ENCODE results near the gene ESR1.
"Not testable (repeated sequence)": the region's sequence is repeated elsewhere in the genome, so short reads cannot be mapped to it uniquely, and the experiment has no call there.

ESR1 gene

DNA sequence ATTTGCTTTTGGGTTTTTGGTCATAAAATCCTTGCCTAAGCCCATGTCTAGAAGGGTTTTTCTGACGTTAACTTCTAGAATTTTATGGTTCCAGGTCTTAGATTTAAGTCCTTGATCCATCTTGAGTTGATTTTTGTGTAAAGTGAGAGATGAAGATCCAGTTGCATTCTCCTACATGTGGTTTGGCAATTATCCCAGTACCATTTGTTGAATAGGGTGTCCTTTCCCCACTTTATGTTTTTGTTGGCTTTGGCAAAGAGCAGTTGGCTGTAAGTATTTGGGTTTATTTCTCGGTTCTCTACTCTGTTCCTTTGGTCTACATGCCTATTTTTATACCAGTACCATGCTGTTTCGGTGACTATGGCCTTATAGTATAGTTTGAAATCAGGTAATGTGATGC lies 86.9 kb downstream of the ESR1 start:
- DNase-seq (ENCODE audit: low spot score), result not testable (repeated sequence)

DNA sequence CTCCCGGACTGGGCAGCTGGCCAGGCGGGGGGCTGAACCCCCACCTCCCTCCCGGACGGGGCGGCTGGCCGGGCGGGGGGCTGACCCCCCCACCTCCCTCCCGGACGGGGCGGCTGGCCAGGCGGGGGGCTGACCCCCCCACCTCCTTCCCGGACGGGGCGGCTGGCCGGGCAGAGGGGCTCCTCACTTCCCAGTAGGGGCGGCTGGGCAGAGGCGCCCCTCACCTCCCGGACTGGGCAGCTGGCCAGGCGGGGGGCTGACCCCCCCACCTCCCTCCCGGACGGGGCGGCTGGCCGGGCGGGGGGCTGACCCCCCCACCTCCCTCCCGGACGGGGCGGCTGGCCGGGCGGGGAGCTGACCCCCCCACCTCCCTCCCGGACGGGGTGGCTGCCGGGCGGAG lies 91.7 kb downstream of the ESR1 start:
- DNase-seq (ENCODE audit: low spot score), result not testable (repeated sequence)

DNA sequence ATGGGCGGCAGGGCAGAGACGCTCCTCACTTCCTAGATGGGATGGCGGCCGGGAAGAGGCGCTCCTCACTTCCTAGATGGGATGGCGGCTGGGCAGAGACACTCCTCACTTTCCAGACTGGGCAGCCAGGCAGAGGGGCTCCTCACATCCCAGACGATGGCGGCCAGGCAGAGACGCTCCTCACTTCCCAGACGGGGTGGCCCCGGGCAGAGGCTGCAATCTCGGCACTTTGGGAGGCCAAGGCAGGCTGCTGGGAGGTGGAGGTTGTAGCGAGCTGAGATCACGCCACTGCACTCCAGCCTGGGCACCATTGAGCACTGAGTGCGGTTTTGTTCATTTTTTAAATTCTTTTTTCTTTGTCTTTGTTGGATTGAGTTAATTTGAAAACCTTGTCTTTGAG lies 92.3 kb downstream of the ESR1 start:
- DNase-seq (ENCODE audit: low spot score), result not testable (repeated sequence)

DNA sequence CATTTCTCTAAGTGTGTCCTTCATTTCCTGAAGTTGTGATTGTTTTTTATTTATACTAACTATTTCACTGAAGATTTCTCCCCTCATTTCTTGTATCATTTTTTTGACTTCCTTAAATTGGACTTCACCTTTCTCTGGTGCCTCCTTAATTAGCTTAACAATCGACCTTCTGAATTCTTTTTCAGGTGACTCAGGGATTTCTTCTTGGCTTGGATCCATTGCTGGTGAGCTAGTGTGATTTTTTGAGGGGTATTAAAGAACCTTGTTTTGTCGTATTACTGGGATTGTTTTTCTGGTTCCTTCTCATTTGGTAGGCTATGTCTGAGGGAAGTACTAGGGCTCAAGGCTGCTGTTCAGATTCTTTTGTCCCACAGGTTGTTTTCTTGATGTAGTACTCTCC lies 92.8 kb downstream of the ESR1 start:
- no peak for DNase-seq (ENCODE audit: low spot score)

DNA sequence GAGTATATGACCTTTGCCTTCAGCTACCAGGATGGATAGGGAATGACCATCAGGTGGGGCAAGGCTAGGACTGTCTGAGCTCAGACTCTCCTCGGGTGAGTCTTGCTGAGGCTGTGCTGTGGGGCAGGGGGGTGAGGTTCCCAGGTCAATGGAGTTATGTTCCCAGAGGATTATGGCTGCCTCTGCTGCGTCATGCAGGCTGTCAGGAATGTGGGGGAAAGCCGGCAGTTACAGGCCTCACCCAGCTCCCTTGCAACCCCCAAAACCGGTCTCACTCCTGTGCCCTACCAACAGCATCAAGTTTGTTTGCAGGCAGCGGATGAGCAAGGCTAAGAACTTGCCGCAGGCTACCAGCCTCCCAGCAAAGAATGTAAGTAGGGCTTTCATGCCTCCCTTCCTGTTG lies 93.5 kb downstream of the ESR1 start:
- no peak for DNase-seq (ENCODE audit: low spot score)

DNA sequence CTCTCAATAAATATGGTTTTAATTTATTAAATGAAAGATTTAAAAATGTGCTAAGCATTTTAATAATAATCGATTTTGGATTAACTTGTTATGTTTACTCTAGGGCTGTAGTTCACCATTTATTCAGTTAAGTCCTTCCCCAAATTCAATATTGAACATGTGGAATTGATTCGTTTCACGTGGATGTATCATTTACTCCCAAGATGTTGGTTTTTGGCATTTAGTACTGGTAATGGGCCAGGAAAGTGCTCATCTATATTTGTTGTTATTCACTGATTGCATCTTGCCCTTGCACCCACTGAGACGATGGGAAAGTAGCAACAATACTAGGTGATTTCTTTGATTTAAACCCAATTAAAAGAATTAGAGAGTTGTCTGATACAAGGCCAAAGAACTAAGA lies 97.1 kb downstream of the ESR1 start:
- DNase-seq (ENCODE audit: low spot score), result no peak

DNA sequence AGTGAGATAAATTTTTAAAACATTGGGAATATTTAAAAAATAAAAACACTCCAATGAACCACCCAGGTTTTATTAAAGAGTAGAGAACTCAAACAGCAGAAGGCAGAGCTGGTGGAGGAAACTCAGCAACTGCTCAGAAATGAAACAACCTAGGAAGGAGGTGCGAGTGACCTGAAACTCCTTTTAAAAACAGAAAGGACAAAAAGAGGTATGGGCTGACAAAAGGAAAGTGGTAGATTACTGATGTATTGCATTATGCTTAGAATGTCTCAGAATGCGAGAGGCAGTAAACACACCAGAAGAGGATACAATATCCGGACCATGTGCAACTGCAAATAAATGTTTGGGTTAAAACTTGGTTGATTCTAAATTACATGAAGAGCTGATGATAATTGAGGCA lies 97.6 kb downstream of the ESR1 start:
- DNase-seq (ENCODE audit: low spot score), result no peak

DNA sequence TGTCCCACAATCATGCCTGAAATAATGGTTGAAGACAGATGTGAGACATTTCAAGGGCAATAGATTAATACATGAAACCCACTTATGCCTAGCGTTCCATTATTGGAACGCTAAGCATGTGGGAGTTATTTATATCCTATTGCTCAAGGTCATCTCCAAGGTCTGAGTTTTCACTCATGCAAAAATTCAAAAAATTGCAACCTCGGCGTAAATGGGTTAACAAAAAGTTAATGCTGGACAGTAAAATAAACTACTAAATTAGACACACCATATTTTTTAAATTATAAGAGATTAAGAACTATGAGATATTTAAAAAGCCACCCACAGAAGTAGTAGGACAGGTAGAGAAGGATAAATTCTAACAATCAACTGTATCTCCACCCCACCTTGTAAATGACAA lies 98.4 kb downstream of the ESR1 start:
- no peak for DNase-seq (ENCODE audit: low spot score)

DNA sequence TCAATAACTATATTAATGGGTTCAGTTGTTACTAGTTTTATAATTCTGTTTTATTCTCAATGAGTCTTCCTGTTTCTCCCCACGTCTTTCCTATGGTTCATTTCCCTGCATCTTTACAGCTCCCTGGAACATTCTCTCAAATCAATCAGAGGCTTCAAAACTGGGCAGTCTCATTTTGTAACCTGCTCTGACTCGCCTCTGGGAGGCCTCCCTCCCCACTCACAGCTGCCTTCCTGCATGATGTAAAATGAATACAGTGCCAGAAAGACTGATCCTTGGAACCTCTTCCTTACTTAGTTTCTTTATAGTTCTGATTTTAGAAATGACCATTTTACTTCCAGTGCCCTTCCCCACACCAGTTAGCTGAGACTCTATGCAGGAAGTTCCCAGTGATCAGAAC lies 103.9 kb downstream of the ESR1 start:
- no peak for DNase-seq (ENCODE audit: low spot score)

DNA sequence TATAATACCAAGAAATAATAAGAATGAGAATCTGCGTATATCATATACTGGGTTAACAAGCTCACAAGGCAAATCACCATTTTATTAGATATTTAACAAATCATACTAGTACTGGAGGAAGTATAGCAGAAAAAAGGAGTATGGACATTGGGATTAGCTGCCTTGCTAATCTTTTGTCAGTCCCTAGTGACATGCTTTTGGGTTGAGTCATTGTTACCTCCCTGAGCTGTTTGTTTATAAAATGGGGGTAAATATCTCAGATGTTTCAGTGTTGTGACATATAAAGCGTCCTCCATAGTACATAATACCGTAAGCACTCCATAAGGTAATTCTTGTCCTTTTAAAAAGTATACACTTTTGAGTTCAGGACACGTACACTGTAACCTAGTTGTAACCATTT lies 107.0 kb downstream of the ESR1 start:
- DNase-seq (ENCODE audit: low spot score), result no peak

DNA sequence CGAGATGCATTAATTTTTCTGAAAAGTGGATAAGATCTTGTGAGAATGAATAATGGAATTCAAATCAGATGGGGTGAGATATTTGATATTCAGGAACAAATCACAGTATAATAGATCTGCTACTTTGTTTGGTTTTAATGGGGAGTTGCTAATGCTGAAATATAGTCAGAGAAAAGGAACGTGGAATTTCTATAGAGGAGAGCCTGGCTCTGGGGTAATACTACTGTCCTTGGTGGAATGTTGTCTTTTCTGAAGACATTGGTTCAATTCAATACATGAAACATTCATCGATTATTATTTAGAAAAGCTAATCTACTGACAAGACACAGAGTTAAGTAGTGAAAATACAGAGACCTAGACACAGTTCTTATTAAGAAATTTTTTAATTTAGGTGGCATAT lies 108.6 kb downstream of the ESR1 start:
- no peak for DNase-seq (ENCODE audit: low spot score)

DNA sequence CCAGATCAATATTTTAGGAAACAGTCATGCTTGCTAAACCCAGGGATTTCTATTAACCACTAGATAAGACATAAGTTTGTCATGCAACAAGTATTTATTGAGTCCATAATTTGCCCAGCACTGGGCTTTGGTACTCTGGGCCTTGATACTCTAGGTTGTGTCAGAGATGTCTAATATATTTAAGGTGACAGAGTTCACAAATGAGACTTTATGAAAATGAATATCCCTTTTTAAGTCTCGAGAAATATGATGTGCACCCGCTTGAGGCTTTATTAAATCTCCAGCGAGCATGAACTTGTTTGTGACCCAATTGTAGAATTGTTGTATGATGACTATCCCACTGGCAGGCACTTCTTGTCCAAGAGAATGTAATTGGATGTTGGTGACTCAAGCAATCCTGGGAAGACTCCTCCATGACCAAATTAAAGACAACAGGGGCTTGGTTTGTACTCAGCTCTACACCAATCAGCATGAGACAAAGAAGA lies 109.2 kb downstream of the ESR1 start:
- DNase-seq (ENCODE audit: low spot score), result no peak

DNA sequence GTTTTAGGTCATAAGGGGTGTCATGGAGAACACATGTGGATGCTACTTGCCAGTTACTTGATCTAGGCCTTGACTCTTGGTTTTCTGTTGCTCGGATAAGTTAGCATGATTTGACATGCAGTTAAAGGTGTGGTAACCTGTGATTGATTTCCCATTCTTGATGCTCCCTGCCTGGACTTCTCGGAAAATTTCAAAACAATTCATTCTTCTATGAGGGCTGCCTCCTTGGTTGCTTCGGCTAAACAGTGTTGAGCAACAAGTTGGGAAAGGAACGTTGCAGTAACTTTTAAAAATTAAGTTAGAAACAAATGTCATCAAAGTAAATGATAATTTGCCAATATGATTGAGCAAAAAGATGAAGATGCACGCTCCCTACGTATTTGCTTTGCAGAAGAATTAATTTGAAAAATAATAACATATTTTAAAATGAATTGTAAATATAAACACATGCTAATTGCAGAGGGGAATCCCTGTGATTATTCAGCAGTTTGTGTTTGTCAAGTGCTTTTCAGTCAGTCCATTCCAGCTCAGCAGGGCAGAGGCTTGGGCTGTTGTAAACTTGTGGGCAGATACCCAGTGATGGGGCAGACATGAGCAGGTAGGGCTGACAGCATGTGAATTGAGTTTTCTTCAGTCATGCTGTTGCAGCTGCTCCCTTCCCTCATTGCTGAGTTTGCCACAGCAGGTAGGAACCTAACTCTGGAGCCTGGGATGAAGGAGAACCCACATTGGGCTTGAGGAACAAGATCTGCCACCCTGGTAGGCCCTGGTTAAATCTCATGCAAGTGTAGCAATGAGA lies 110.2 kb downstream of the ESR1 start:
- no peak for DNase-seq (ENCODE audit: low spot score)

DNA sequence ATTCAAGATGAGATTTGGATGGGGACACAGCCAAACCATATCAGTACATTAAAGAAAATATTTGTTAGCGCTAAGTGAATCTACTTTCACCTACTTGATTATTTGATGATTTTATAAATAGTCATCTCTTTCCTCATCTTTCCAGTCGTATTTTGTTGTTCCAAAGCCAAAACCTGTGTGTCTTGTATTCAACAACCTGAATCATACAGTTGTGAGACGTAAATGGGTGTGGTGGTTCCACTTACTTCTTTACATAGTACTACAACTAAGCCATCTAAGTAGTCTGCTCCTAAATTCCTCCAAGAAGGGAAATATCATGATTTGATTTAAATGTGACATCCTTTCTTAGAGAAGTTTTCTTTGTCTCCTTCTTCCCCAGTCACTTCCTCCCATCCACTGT lies 132.8 kb downstream of the ESR1 start:
- no peak for DNase-seq (ENCODE audit: low spot score)

DNA sequence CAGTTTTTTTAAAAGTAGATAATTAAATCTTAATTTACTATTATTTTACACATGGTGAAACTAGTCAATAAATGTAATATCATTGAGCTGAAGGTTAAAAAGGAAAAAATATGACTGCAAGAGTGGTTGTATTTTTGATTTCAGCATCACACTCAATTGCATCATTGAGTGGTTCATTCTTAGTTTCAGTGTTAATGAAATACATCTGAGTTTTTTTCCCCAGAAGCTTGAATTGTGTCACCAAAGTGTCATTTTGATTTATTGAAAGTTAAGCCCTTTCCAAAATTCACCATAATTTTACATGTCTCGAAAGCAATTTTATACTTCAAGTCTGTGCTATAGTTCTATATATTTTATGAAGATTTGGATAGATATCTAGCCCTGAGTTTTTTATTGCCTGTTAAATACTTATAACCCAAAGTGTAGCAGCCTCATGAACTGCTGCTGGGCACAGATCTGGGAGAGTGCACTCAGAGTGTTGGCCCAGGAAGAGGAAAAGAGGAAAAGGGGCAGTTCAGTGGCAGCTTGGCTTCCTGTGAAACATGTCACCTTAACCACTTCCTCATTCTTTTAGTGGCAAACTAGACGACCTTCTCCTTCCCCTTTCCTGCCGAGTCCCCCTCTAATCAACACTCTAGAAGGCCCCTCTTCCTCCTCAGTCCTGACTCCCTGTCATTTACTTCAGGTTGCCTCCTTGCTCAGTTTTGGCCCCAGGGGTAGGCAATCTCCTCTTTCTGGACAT lies 140.7 kb downstream of the ESR1 start:
- DNase-seq (ENCODE audit: low spot score), result no peak

DNA sequence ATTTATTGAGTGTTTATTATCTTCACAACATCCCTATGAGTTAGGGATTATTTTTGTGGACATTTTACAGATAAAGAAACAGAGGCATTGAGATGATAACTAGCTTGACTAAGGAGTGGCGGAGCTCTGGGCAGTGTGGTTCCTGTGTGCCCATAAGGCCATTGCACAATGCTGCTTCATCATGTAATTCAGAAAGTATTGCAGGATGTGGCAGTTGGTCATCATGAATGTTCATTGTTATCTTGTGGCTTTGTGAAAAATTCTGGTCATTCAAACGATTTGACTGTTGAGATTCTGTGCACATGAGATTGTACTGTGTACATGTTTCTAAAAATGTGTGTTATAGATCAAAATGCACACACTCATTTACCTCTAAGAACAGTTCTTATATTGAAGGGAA lies 150.8 kb downstream of the ESR1 start:
- no peak for DNase-seq (ENCODE audit: low spot score)

DNA sequence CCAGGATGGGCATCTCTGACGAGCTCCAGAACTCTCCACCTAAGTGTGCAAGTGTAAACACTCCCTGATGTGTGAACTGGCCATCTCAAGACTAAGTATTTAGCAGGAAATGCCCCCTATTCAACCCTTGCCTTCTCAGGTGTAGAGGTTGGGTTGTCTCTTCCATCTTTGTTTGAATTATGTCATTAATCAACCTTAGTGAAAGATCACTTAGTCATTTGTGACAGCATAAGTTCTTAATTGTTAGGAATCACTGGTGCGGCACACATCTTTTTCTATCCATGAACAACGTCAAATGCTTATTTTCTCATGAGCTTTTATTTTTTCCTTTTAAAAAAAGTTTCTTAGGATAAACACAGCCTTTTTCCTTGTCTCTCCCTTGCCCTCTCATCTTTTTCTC lies 151.6 kb downstream of the ESR1 start:
- no peak for DNase-seq (ENCODE audit: low spot score)

DNA sequence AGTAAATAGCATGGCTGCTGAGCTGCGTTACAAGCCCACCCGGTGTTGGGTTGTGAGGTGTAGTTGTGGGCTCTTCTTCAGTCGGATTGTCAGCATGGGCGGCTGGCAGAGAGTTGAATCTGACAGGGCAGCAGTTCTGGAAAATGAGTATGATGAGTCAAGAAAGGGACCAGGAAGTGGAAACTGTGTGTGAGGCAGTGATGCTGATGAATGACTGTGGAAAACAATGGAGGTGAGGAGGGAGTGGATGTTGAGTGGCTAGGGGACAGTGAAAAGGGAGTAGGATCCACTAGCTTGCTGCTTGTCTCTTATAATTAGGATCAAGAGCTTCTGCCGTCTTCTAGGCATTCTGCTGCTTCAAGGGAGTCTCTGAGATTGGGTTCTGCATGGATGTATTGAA lies 154.3 kb downstream of the ESR1 start:
- DNase-seq (ENCODE audit: low spot score), result no peak

DNA sequence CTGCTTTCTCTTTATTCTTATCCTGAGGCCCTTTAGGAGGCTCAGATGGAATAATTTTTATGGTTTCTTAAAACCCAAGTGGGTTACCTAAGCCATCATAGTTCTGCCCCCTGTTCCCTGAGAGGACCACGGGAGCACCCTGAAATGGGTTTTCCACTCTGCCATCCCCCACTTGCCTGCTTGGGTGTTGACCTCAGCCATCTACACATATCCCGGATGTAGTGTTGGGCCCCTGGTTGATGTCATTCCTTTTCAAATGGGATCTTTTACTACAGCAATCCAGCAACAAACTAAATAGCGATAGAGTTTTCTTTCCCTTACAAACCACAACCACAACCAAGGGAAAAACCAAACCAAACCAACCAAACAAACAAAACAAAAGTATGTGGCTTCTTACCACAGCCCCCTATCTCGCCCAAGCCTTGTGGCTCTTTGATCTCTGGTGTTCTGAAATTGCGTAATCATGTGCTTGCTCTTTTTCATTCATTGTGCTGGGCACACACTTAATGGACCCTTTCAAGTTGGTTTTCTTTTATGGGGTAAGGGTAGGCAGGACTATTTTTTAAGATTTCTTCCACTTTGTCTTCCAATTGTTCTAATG lies 154.9 kb downstream of the ESR1 start:
- no peak for DNase-seq (ENCODE audit: low spot score)

DNA sequence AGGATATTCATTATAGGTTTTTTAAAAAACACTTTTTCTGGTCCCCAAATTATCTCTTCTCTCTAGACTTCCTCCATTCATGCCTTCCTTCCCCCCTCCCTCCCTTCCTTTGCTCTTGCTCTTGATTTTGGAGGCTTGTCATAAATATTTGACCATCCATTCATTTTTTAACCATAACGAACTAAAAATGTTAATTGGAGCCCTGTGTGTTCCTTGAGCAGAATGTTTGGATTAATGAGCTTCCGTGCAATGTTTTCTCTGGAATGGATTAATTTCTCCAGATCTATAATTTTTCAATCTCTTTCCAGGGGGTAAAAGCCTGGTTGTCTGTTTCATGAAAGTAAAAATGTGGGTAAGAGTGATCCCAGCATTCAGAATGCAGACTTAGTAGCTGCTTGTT lies 155.5 kb downstream of the ESR1 start:
- DNase-seq (ENCODE audit: low spot score), result no peak

DNA sequence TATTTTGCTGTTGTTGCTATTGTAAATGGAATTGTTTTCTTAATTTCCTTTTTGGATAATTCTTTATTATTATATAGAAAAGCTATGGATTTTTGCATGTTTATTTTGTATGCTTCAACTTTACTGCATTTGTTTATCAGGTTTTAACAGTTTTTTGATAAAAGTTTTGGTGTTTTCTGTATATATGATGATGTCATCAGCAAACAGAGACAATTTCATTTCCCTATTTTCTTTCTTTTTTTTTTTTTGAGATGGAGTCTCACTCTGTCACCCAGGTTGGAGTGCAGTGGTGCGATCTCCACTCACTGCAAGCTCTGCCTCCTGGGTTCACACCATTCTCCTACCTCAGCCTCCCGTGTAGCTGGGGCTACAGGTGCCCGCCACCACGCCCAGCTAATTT lies 156.9 kb downstream of the ESR1 start:
- DNase-seq (ENCODE audit: low spot score), result not testable (repeated sequence)

DNA sequence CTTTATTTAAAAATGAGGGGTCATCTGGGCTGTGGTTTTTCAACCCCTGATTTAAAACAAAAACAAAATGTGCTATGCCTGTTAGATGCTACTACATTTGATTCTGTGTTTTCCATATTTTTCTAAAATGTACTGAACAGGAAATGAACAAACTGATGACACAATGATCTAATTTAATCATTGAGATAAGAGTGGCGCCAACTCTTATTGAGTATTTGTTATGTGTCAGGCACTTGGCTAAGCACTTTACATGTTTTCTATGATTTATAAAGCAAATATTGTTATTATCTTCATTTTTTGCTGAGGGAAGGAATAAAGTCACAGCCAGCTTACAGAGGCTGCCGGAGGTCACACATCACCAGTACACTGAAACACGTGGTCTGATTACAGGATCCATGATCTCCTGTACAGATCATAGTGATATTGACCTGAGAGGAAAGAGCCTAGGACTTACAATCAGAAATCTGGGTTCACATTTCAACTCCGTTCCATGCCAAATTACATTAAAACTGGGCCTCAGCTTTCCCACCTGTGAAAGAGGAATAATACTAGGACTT lies 166.7 kb downstream of the ESR1 start:
- no peak for DNase-seq (ENCODE audit: low spot score)

DNA sequence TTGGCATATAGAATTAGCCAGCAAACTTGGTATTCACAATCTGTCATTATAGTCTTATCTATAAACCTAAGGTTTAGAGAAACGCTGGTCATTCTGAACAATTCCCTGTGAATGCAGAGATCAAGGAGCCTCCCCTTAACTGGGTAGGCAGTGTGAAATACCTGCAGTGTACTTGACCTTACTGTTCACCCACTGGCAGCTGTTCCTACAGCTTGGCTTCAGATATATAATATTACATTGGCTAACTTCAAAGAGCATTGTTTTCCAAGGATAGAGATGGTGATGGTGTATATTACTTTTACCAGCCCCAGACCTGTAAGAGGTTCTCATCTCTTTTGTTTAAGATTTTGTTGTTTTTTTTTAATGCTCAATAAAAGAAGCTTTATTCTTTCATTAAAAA lies 168.3 kb downstream of the ESR1 start:
- DNase-seq (ENCODE audit: low spot score), result no peak
